ENCODE results near the gene PNMA8C.
"Not testable (repeated sequence)": the region's sequence is repeated elsewhere in the genome, so short reads cannot be mapped to it uniquely, and the experiment has no call there.

Gene PNMA8C

GRCh38 chr19:46415804-46416709 lies 12.7 kb downstream of the PNMA8C start (continued):
- TF ChIP-seq ZNF366 (tag by site-specific recombination; conservative IDR thresholded peaks at IDR 0.05) (peak; percentile 66), KLF10 (tag by site-specific recombination; IDR thresholded peaks at IDR 0.05) (peak; percentile 54), KLF9 (tag by site-specific recombination; IDR thresholded peaks at IDR 0.05; ENCODE audit: low read depth) (peak; percentile 88), ZFHX2 (tag by site-specific recombination; conservative IDR thresholded peaks at IDR 0.05) (peak; percentile 94), ZNF660 (tag by site-specific recombination; IDR thresholded peaks at IDR 0.05) (peak; percentile 71; the same call in 1 of the 2 replicates), ZNF248 (tag by site-specific recombination; IDR thresholded peaks at IDR 0.05) (0 out of 2 replicates have a peak, but pooled peaks have one; percentile 34)

DNA sequence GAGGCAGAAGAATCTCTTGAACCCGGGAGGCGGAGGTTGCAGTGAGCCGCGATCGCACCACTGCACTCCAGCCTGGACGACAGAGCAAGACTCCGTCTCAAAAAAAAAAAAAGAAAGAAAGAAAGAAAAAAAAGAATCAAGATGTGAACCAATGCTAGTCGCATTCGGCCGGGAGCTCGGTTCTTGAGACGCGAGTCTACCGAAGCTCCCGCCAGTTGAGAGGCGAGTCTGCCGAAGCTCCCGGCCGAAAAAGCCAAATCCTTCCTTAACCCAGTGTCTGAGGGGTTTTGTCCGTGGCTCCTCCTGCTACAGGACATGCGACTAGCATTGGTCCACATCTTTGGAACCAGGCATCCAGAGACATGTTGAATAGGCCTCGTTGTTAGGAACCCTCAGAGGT lies 13.8 kb downstream of the PNMA8C start:
- H3K4me1 ChIP-seq (ENCODE audit: control insufficient read depth, insufficient read depth, low read length): peaks cover 26% of the 10 kb centered on the region
- ChIA-PET CTCF (interaction anchor here (1.5 to 2.5 kb wide), 3 partner anchors 13 to 72 kb away, joined by 4 to 9 read pairs (median 8); no protein-coding TSS in a partner anchor), POLR2A (interaction anchor here (0.7 kb wide), 1 partner anchor 459 kb away, joined by 3 read pairs; no protein-coding TSS in a partner anchor)
- H3K27ac ChIP-seq (ENCODE audit: extremely low read depth, low read depth, low read length); H3K9me3 ChIP-seq (ENCODE audit: control insufficient read depth, insufficient read depth, low read depth, low read length); H3K4me3 ChIP-seq (ENCODE audit: low read depth, low read length): not testable (repeated sequence)
- peaks cover 0 to 24% of the 10 kb centered on the region in 2 experiments; a peak in 2 of 3 replicates for H3K36me3 ChIP-seq (ENCODE audit: control insufficient read depth in 2 of 2, insufficient read depth in 1 of 2, low read length in 2 of 2)

DNA sequence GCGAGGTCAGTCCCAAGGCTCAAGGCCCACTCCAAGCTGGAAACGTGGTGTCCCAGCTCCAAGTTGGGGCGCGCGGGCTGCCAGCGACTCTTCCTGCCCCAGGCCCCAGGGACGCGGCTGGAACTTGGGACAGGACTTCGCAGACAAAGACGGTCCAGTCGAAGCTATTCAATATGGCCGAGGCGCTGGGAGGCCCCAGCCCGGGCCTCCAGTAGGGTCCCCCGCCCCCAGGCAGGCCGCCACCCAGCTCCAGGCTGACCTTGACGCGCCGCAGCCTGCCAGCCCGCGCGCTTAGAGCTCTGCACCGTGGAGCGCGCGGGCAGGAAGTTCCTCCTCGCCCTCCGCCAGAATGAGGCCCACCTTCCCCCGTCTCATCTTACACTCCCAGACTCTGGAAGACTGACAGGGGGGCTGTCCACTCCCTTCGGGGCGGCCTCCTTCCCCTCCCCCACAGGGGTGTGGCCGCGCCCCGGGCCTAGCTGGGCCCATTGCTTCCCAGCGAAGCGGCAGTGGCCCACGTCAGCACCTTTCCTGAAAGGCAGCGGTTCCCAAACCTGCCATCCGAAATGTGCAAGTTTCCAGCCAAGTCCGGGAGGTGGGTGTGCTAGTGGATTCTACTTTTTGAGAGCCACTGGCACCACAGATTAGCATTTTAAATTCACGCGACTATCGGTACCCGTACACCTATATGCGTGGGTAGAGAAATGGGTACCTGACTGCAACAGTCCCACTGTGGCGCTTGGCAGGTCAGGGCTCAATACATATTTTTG lies 15.3 kb downstream of the PNMA8C start, which contains the start of gene CCDC8:
TSS of gene CCDC8 (minus strand) at position 303 of the 770 bp plus-strand sequence. CDS start 754 bp downstream, outside the sequence.
- Histone ChIP-seq H3K4me3 (ENCODE audit: low read depth, low read length) (peak within 1 kb of the TSS; percentile 48), H3K9me3 (ENCODE audit: control insufficient read depth, insufficient read depth, low read depth, low read length) (no peaks in the 10 kb centered on the region), H3K27ac (ENCODE audit: extremely low read depth, low read depth, low read length) (peak within 1 kb of the TSS; percentile 88), H3K4me1 (ENCODE audit: control insufficient read depth, insufficient read depth, low read length) (peaks cover 29% of the 10 kb centered on the region), H3K36me3 (ENCODE audit: control insufficient read depth in 2 of 2, insufficient read depth in 1 of 2, low read length in 2 of 2) (peaks cover 0 to 24% of the 10 kb centered on the region in 2 experiments; a peak in 2 of 3 replicates)
- ChIA-PET POLR2A (interaction anchor here (0.6 to 1.4 kb wide), 24 partner anchors 8 to 1114 kb away, joined by 3 to 10 read pairs (median 4); partner anchors contain the start of genes CCDC61, PNMA8B, PPP5C and SYMPK), CTCF (interaction anchor here (0.6 to 2.5 kb wide), 5 partner anchors 12 to 241 kb away, joined by 3 to 9 read pairs (median 5); no protein-coding TSS in a partner anchor)
- TF ChIP-seq ZNF146 (tag by site-specific recombination; IDR thresholded peaks at IDR 0.05) (no peak), ZNF366 (tag by site-specific recombination; conservative IDR thresholded peaks at IDR 0.05) (peak; percentile 48; the same call in 1 of the 2 replicates), BCL11B (tag by site-specific recombination; IDR thresholded peaks at IDR 0.05; ENCODE audit: low read depth) (peak; percentile 56; the same call in 1 of the 2 replicates), ZNF571 (tag by site-specific recombination; IDR thresholded peaks at IDR 0.05) (no peak), ZBTB20 (tag by site-specific recombination; IDR thresholded peaks at IDR 0.05) (peak; percentile 43), ZNF623 (tag by site-specific recombination; IDR thresholded peaks at IDR 0.05) (no peak), ZNF830 (tag by site-specific recombination; IDR thresholded peaks at IDR 0.05; ENCODE audit: low read depth) (no peak), WT1 (tag by site-specific recombination; IDR thresholded peaks at IDR 0.05) (peak; percentile 86), ZNF114 (tag by site-specific recombination; IDR thresholded peaks at IDR 0.05) (no peak), HOXA7 (CRISPR knock-in tag; IDR thresholded peaks at IDR 0.05; ENCODE audit: borderline replicate concordance) (no peak), ZSCAN30 (tag by site-specific recombination; IDR thresholded peaks at IDR 0.05) (peak; percentile 83), ZNF792 (tag by site-specific recombination; IDR thresholded peaks at IDR 0.05) (0 out of 2 replicates have a peak, but pooled peaks have one; percentile 7), ZBTB7A (tag by site-specific recombination; IDR thresholded peaks at IDR 0.05; ENCODE audit: low read depth) (no peak), ZNF324 (tag by site-specific recombination; IDR thresholded peaks at IDR 0.05) (0 out of 2 replicates have a peak, but pooled peaks have one; percentile 57), ZNF785 (tag by site-specific recombination; IDR thresholded peaks at IDR 0.05) (no peak), KLF16 (tag by site-specific recombination; IDR thresholded peaks at IDR 0.05) (peak; percentile 80), BCL11A (tag by site-specific recombination; IDR thresholded peaks at IDR 0.05; ENCODE audit: low read depth) (peak; percentile 64; the same call in 1 of the 2 replicates), ZNF157 (tag by site-specific recombination; IDR thresholded peaks at IDR 0.05) (no peak), ZNF704 (tag by site-specific recombination; IDR thresholded peaks at IDR 0.05) (no peak), ZNF658 (tag by site-specific recombination; IDR thresholded peaks at IDR 0.05) (no peak)
- TF ChIP-seq, protein P1, sequence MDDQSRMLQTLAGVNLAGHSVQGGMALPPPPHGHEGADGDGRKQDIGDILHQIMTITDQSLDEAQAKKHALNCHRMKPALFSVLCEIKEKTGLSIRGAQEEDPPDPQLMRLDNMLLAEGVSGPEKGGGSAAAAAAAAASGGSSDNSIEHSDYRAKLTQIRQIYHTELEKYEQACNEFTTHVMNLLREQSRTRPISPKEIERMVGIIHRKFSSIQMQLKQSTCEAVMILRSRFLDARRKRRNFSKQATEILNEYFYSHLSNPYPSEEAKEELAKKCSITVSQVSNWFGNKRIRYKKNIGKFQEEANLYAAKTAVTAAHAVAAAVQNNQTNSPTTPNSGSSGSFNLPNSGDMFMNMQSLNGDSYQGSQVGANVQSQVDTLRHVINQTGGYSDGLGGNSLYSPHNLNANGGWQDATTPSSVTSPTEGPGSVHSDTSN (CRISPR knock-in tag; IDR thresholded peaks at IDR 0.05): peak; percentile 99
- TF ChIP-seq, protein P2, sequence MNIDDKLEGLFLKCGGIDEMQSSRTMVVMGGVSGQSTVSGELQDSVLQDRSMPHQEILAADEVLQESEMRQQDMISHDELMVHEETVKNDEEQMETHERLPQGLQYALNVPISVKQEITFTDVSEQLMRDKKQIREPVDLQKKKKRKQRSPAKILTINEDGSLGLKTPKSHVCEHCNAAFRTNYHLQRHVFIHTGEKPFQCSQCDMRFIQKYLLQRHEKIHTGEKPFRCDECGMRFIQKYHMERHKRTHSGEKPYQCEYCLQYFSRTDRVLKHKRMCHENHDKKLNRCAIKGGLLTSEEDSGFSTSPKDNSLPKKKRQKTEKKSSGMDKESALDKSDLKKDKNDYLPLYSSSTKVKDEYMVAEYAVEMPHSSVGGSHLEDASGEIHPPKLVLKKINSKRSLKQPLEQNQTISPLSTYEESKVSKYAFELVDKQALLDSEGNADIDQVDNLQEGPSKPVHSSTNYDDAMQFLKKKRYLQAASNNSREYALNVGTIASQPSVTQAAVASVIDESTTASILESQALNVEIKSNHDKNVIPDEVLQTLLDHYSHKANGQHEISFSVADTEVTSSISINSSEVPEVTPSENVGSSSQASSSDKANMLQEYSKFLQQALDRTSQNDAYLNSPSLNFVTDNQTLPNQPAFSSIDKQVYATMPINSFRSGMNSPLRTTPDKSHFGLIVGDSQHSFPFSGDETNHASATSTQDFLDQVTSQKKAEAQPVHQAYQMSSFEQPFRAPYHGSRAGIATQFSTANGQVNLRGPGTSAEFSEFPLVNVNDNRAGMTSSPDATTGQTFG (tag by site-specific recombination; IDR thresholded peaks at IDR 0.05; ENCODE audit: borderline replicate concordance): 0 out of 2 replicates have a peak, but pooled peaks have one; percentile 10

Measured in HEK293 (cell line).